ENCODE measurements around the gene TP53BP2.
A peak's percentile ranks its signal among the peaks of the same experiment; 100 is the strongest.

DNA sequence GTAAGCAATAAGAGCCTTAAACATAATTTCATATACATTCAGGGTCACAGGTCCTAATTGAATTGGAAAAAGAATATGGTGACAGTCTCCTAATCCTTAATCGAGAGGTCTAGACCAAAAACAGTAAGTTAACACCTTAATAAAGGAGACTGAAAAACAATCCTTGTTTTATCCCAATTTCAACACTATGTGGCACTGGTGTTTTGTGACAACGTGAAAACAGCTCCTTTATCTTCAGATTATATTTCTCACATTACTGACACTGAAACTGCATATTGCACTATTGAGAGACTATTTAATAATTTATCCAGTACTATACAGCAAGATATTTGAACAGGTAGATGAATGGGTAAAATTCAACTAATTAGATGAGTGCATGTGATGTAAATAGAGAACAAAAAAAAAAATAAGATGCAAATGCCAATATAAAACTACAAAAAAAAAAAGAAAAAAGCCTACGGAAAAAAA is 34.1 kb downstream of the TP53BP2 start:
- TF ChIP-seq GABPA (IDR thresholded peaks at IDR 0.05; ENCODE audit: low read depth): no peak
- TF ChIP-seq, protein P1, sequence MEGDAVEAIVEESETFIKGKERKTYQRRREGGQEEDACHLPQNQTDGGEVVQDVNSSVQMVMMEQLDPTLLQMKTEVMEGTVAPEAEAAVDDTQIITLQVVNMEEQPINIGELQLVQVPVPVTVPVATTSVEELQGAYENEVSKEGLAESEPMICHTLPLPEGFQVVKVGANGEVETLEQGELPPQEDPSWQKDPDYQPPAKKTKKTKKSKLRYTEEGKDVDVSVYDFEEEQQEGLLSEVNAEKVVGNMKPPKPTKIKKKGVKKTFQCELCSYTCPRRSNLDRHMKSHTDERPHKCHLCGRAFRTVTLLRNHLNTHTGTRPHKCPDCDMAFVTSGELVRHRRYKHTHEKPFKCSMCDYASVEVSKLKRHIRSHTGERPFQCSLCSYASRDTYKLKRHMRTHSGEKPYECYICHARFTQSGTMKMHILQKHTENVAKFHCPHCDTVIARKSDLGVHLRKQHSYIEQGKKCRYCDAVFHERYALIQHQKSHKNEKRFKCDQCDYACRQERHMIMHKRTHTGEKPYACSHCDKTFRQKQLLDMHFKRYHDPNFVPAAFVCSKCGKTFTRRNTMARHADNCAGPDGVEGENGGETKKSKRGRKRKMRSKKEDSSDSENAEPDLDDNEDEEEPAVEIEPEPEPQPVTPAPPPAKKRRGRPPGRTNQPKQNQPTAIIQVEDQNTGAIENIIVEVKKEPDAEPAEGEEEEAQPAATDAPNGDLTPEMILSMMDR (IDR thresholded peaks at IDR 0.05; ENCODE audit: insufficient read depth, low read length): peak; percentile 14
- TF ChIP-seq SPI1 (IDR thresholded peaks at IDR 0.05; ENCODE audit: borderline replicate concordance, low read depth): no peak
- TF ChIP-seq POLR2AphosphoS5 (IDR thresholded peaks at IDR 0.05; ENCODE audit: low read depth): no peak
- TF ChIP-seq, protein P2, sequence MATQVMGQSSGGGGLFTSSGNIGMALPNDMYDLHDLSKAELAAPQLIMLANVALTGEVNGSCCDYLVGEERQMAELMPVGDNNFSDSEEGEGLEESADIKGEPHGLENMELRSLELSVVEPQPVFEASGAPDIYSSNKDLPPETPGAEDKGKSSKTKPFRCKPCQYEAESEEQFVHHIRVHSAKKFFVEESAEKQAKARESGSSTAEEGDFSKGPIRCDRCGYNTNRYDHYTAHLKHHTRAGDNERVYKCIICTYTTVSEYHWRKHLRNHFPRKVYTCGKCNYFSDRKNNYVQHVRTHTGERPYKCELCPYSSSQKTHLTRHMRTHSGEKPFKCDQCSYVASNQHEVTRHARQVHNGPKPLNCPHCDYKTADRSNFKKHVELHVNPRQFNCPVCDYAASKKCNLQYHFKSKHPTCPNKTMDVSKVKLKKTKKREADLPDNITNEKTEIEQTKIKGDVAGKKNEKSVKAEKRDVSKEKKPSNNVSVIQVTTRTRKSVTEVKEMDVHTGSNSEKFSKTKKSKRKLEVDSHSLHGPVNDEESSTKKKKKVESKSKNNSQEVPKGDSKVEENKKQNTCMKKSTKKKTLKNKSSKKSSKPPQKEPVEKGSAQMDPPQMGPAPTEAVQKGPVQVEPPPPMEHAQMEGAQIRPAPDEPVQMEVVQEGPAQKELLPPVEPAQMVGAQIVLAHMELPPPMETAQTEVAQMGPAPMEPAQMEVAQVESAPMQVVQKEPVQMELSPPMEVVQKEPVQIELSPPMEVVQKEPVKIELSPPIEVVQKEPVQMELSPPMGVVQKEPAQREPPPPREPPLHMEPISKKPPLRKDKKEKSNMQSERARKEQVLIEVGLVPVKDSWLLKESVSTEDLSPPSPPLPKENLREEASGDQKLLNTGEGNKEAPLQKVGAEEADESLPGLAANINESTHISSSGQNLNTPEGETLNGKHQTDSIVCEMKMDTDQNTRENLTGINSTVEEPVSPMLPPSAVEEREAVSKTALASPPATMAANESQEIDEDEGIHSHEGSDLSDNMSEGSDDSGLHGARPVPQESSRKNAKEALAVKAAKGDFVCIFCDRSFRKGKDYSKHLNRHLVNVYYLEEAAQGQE (IDR thresholded peaks at IDR 0.05; ENCODE audit: insufficient replicate concordance, low read depth): no peak
